ENCODE measurements around the gene RIN3. TPM values are rescaled to one million over a fixed set of nuclear protein-coding genes. Genes with fewer than 3 reads are reported as not detected.

The RIN3 gene
- total and polyA plus RNA-seq, 2 donors: 6.2 to 20.6 TPM

DNA sequence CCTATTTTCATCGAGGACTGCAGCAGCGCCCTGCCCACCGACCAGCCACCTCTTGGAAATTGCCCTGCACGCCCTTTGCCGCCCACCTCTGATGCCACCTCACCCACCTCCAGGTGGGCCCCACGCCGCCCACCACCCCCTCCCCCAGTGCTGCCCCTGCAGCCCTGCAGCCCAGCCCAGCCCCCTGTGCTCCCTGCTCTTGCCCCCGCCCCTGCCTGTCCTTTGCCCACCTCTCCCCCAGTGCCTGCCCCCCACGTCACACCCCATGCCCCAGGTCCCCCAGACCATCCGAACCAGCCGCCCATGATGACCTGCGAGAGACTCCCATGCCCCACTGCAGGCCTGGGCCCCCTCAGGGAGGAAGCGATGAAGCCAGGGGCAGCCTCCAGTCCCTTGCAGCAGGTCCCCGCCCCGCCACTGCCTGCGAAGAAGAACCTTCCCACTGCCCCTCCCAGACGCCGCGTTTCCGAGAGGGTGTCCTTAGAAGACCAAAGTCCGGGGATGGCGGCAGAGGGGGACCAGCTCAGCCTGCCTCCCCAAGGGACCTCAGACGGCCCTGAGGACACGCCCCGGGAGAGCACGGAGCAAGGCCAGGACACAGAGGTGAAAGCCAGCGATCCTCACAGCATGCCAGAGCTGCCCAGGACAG lies 138.3 kb downstream of the RIN3 start:
- H3K4me3 ChIP-seq (ENCODE audit: low read length in 2 of 2): peak overlapping the region; percentile 6 to 35
- no peaks in the 10 kb centered on the region for H3K27me3 ChIP-seq (ENCODE audit: control insufficient read depth in 2 of 2, insufficient read depth in 1 of 2, low read length in 1 of 2)
- no peaks in the 10 kb centered on the region for H3K9me3 ChIP-seq (ENCODE audit: control insufficient read depth in 2 of 2, insufficient read depth in 1 of 2, low read length in 1 of 2)
- no peak for DNase-seq (ENCODE audit: low read depth in 6 of 9, low spot score in 9 of 9)
- peak overlapping the region; percentile 52 to 74 for H3K27ac ChIP-seq (ENCODE audit: low read depth in 1 of 2, low read length in 1 of 2)
- 28% methylated on average over 27 of the region's 27 CpGs for WGBS
- H3K36me3 ChIP-seq (ENCODE audit: control insufficient read depth in 2 of 2, insufficient read depth in 2 of 2, low read length in 1 of 2): peaks cover 28 to 35% of the 10 kb centered on the region in 2 donors
- H3K4me1 ChIP-seq (ENCODE audit: control insufficient read depth in 2 of 2, insufficient read depth in 2 of 2, low read length in 2 of 2): peaks cover 18 to 53% of the 10 kb centered on the region in 2 donors

- WGBS: 36% methylated on average over 26 of the region's 26 CpGs
- Histone ChIP-seq H3K4me3 (ENCODE audit: low read length in 2 of 2) (peak overlapping the region; percentile 14 to 35), H3K4me1 (ENCODE audit: control insufficient read depth in 2 of 2, insufficient read depth in 2 of 2, low read length in 2 of 2) (peaks cover 18 to 55% of the 10 kb centered on the region in 2 donors), H3K27ac (ENCODE audit: low read depth in 1 of 2, low read length in 1 of 2) (peak overlapping the region; percentile 11 to 74), H3K27me3 (ENCODE audit: control insufficient read depth in 2 of 2, insufficient read depth in 1 of 2, low read length in 1 of 2) (no peaks in the 10 kb centered on the region), H3K9me3 (ENCODE audit: control insufficient read depth in 2 of 2, insufficient read depth in 1 of 2, low read length in 1 of 2) (no peaks in the 10 kb centered on the region), H3K36me3 (ENCODE audit: control insufficient read depth in 2 of 2, insufficient read depth in 2 of 2, low read length in 1 of 2) (peaks cover 28 to 38% of the 10 kb centered on the region in 2 donors)
- DNase-seq (ENCODE audit: low read depth in 6 of 9, low spot score in 9 of 9): no peak
Measured at GRCh38 chr14:92652413-92653151, 139.0 kb downstream of the RIN3 start.

DNA sequence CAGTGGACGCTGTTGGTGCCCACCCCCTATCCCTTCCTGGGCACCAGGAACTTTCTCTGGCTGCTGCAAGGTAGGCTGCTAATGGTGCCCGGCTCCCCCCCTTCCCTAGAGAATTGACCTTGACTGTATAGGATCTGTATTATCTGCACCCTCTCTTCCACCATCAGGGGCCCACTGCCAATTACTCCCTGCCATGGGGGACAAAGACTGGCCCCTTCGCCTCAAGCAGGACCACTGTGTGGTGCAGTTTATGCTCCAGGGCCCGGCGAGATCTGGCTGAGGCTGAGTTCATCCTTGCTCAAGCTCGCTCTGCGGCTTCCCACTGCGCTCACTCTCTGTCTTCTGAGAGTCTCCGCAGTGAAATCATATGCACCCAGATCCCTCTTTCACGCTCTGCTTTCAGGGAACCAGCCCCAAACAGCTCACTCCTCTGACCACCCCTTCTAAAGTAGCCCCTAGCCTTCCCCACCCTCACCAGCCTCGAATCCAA lies 139.6 kb downstream of the RIN3 start:
- Histone ChIP-seq H3K27me3 (ENCODE audit: control insufficient read depth in 2 of 2, insufficient read depth in 1 of 2, low read length in 1 of 2) (no peaks in the 10 kb centered on the region), H3K36me3 (ENCODE audit: control insufficient read depth in 2 of 2, insufficient read depth in 2 of 2, low read length in 1 of 2) (peaks cover 29 to 41% of the 10 kb centered on the region in 2 donors), H3K27ac (ENCODE audit: low read depth in 1 of 2, low read length in 1 of 2) (peak overlapping the region in 1 of 2 donors; percentile 36), H3K4me1 (ENCODE audit: control insufficient read depth in 2 of 2, insufficient read depth in 2 of 2, low read length in 2 of 2) (peaks cover 18 to 54% of the 10 kb centered on the region in 2 donors), H3K9me3 (ENCODE audit: control insufficient read depth in 2 of 2, insufficient read depth in 1 of 2, low read length in 1 of 2) (no peaks in the 10 kb centered on the region), H3K4me3 (ENCODE audit: low read length in 2 of 2) (peak overlapping the region; percentile 14 to 35)
- 40% methylated on average over 11 of the region's 11 CpGs for WGBS
- no peak for DNase-seq (ENCODE audit: low read depth in 6 of 9, low spot score in 9 of 9)

DNA sequence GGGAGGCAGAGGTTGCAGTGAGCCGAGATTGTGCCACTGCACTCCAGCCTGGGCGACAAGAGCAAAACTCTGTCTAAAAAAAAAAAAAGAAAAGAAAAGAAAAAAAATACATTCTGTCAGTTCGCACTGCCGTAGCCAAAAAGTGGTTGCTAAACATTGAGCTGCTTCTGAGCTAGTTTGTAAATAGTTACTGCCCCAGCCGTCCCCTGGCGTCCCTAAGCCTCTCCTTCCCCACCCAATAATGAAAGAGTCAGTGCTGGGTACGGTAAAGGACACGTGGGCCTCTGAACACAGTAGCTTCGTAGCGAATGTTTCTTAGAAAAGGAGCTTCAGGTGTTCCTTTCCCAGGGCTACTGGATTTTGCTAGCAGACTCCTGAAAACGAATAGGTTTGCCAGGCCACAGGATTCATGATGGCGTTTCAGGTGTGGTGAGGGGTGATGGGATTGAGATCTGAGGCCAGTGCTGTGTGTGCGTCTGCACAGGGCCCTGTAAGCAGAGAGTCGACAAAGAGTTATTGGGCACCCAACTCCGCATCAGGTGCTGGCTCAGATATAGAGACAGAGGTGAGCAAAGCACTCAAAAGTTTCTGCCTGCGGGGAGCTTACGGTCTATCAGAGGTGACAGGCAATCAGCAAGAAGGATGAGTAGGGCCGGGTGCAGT lies 140.8 kb downstream of the RIN3 start:
- Histone ChIP-seq H3K4me3 (ENCODE audit: low read length in 2 of 2) (no peak overlapping the region), H3K4me1 (ENCODE audit: control insufficient read depth in 2 of 2, insufficient read depth in 2 of 2, low read length in 2 of 2) (peaks cover 21 to 57% of the 10 kb centered on the region in 2 donors), H3K27me3 (ENCODE audit: control insufficient read depth in 2 of 2, insufficient read depth in 1 of 2, low read length in 1 of 2) (no peaks in the 10 kb centered on the region), H3K27ac (ENCODE audit: low read depth in 1 of 2, low read length in 1 of 2) (no peak overlapping the region), H3K9me3 (ENCODE audit: control insufficient read depth in 2 of 2, insufficient read depth in 1 of 2, low read length in 1 of 2) (no peaks in the 10 kb centered on the region), H3K36me3 (ENCODE audit: control insufficient read depth in 2 of 2, insufficient read depth in 2 of 2, low read length in 1 of 2) (peaks cover 40 to 45% of the 10 kb centered on the region in 2 donors)
- DNase-seq (ENCODE audit: low read depth in 6 of 9, low spot score in 9 of 9): no peak
- 54% methylated on average over 18 of the region's 18 CpGs for WGBS

GRCh38 chr14:92655419-92656201 lies 142.0 kb downstream of the RIN3 start:
- 78% methylated on average over 13 of the region's 13 CpGs for WGBS
- Histone ChIP-seq H3K27me3 (ENCODE audit: control insufficient read depth in 2 of 2, insufficient read depth in 1 of 2, low read length in 1 of 2) (no peaks in the 10 kb centered on the region), H3K4me1 (ENCODE audit: control insufficient read depth in 2 of 2, insufficient read depth in 2 of 2, low read length in 2 of 2) (peaks cover 17 to 52% of the 10 kb centered on the region in 2 donors), H3K9me3 (ENCODE audit: control insufficient read depth in 2 of 2, insufficient read depth in 1 of 2, low read length in 1 of 2) (no peaks in the 10 kb centered on the region), H3K4me3 (ENCODE audit: low read length in 2 of 2) (no peak overlapping the region), H3K27ac (ENCODE audit: low read depth in 1 of 2, low read length in 1 of 2) (no peak overlapping the region), H3K36me3 (ENCODE audit: control insufficient read depth in 2 of 2, insufficient read depth in 2 of 2, low read length in 1 of 2) (peaks cover 51 to 54% of the 10 kb centered on the region in 2 donors)
- DNase-seq (ENCODE audit: low read depth in 6 of 9, low spot score in 9 of 9): no peak

DNA sequence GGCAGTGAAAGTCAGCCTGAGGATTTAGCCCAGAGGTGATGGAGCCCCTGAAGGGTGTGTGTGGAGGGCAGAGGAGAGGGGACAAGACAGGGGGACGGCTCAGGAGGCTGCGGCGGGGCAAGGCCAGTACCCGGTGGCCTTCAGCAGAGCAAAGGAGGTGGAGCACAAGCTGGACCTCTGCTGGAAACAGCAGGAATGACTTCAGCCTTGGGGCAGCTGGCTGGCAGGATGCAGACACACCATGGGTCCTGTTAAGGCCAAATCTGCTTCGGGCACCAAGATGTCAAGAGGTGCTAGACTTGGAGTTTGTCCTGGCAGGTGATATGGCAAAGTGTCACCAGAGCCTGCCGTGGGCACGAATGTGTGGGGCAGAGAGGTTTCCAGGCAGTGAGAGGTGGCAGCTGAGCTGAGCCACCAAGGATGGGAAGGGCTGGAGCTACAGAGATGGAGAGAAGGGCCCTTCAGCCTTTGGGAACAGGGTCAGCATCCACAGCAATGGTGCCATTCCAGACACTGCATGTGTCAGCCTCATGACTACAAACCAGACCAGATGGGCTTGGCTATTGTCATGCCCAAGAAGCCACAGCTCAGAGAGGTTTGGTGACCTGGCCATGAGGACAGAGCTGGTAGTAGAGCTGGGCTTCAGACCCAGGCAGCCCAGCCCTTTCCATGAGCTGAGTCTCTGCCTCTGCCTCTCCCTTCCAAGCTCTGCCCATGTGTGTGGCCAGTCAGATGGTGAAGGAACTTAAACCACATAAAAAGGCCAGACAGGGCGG lies 142.9 kb downstream of the RIN3 start:
- H3K27ac ChIP-seq (ENCODE audit: low read depth in 1 of 2, low read length in 1 of 2): peak overlapping the region in 1 of 2 donors; percentile 36
- H3K4me1 ChIP-seq (ENCODE audit: control insufficient read depth in 2 of 2, insufficient read depth in 2 of 2, low read length in 2 of 2): peaks cover 9 to 43% of the 10 kb centered on the region in 2 donors
- no peak for DNase-seq (ENCODE audit: low read depth in 6 of 9, low spot score in 9 of 9)
- H3K9me3 ChIP-seq (ENCODE audit: control insufficient read depth in 2 of 2, insufficient read depth in 1 of 2, low read length in 1 of 2): no peaks in the 10 kb centered on the region
- H3K4me3 ChIP-seq (ENCODE audit: low read length in 2 of 2): no peak overlapping the region
- 96% methylated on average over 8 of the region's 8 CpGs for whole genome bisulfite sequencing
- H3K27me3 ChIP-seq (ENCODE audit: control insufficient read depth in 2 of 2, insufficient read depth in 1 of 2, low read length in 1 of 2): no peaks in the 10 kb centered on the region
- peaks cover 56 to 60% of the 10 kb centered on the region in 2 donors for H3K36me3 ChIP-seq (ENCODE audit: control insufficient read depth in 2 of 2, insufficient read depth in 2 of 2, low read length in 1 of 2)

DNA sequence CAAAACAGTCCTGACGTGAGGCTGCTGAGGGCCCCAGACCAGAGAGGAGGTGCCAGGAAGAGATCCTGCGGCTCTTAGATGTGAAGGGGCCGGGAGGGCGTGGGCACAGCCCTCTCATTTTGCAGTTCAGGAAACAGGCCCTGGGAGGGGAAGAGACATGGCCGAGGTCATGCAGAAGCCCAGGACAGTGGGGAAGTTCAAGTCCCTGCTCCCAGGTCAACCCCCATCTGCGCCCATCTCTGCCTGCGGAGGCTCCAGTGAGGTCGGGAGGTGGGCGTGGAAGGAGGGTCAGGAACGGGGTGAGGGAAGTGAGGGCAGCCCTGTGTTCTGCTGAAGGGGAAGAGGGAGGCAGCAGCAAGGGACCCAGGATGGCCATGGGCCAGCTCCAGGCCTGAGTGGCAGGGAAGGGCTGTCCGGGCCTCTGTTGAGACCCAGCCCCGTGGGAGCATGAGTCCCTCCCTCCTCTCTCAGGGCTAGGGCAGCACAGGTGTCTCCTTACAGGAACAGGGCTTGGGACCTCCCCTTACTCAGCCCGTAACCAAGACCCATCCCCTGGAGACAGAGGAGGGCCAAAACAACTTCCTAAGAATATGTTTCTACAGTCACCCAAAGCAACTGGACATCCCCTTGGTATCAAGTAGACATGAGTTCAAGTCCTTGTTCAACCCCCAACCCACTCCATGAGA lies 144.0 kb downstream of the RIN3 start:
- Histone ChIP-seq H3K27ac (ENCODE audit: low read depth in 1 of 2, low read length in 1 of 2) (no peak overlapping the region), H3K9me3 (ENCODE audit: control insufficient read depth in 2 of 2, insufficient read depth in 1 of 2, low read length in 1 of 2) (no peaks in the 10 kb centered on the region), H3K4me1 (ENCODE audit: control insufficient read depth in 2 of 2, insufficient read depth in 2 of 2, low read length in 2 of 2) (peaks cover 7 to 34% of the 10 kb centered on the region in 2 donors), H3K27me3 (ENCODE audit: control insufficient read depth in 2 of 2, insufficient read depth in 1 of 2, low read length in 1 of 2) (no peaks in the 10 kb centered on the region), H3K4me3 (ENCODE audit: low read length in 2 of 2) (no peak overlapping the region), H3K36me3 (ENCODE audit: control insufficient read depth in 2 of 2, insufficient read depth in 2 of 2, low read length in 1 of 2) (peaks cover 59% of the 10 kb centered on the region in 2 donors)
- no peak for DNase-seq (ENCODE audit: low read depth in 6 of 9, low spot score in 9 of 9)
- WGBS: 50% methylated on average over 13 of the region's 13 CpGs

DNA sequence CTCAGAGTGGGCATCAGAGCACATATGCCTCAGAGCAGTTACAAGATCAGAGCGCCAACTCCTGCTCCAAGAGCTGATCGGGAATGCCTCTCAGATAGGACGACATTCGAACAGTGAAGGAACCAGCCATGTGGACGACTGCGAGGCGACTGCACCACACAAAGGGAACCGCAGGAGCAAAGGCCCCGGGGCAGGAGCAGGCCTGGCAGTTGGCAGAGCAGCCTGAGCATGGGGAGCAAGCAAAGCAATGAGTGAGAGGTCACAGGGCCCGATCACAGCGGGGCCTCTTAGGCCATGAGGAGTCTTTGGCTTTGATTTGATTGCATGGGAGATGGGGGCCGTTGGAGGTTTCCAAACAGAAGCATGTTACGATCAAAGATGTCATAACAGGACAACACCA lies 144.6 kb downstream of the RIN3 start:
- no peaks in the 10 kb centered on the region for H3K27me3 ChIP-seq (ENCODE audit: control insufficient read depth in 2 of 2, insufficient read depth in 1 of 2, low read length in 1 of 2)
- no peak overlapping the region for H3K4me3 ChIP-seq (ENCODE audit: low read length in 2 of 2)
- no peak overlapping the region for H3K27ac ChIP-seq (ENCODE audit: low read depth in 1 of 2, low read length in 1 of 2)
- WGBS: 89% methylated on average over 13 of the region's 13 CpGs
- H3K9me3 ChIP-seq (ENCODE audit: control insufficient read depth in 2 of 2, insufficient read depth in 1 of 2, low read length in 1 of 2): no peaks in the 10 kb centered on the region
- DNase-seq (ENCODE audit: low read depth in 6 of 9, low spot score in 9 of 9): no peak
- H3K36me3 ChIP-seq (ENCODE audit: control insufficient read depth in 2 of 2, insufficient read depth in 2 of 2, low read length in 1 of 2): peaks cover 53 to 55% of the 10 kb centered on the region in 2 donors
- H3K4me1 ChIP-seq (ENCODE audit: control insufficient read depth in 2 of 2, insufficient read depth in 2 of 2, low read length in 2 of 2): peaks cover 7 to 28% of the 10 kb centered on the region in 2 donors
